HEK293 (cell line): Measurements from ENCODE around the gene SNX33.

Source experiments
- CTCF ChIA-PET: fragments of 350-600 bp; formaldehyde crosslinking; extraction: SDS; loops from one replicate; lab custom pipeline; 2021; ENCODE audit warnings: antibody characterized with exemption; lab: Yijun Ruan, JAX
- POLR2A ChIA-PET: fragments of 300-600 bp; formaldehyde crosslinking; extraction: SDS; loops from one replicate; lab custom pipeline; 2020; ENCODE audit warnings: antibody characterized with exemption, inconsistent platforms; lab: Yijun Ruan, JAX
- H3K27ac ChIP-seq: fragments of 200-500 bp; sonication (Bioruptor generic); 2 replicates; pipeline ENCODE4 v1.5.1; 2014; ENCODE audit warnings: low read depth, low read length, control low read depth, inconsistent platforms; ENCODE audit errors: extremely low read depth
- H3K36me3 ChIP-seq, 2 experiments: fragments of 200-500 bp in 1 of 2; sonication (Bioruptor generic) in 1 of 2; 1 replicate in 1 of 2; 2 replicates in 1 of 2; pipeline ENCODE4 v1.5.1; 2014 to 2017; ENCODE audit warnings: inconsistent platforms in 2 of 2, low read length in 2 of 2; ENCODE audit not compliant: control insufficient read depth in 2 of 2, insufficient read depth in 1 of 2
- H3K4me1 ChIP-seq: fragments of 200-500 bp; sonication (Bioruptor generic); 2 replicates; pipeline ENCODE4 v1.5.1; 2014; ENCODE audit warnings: mild to moderate bottlenecking, low read length, inconsistent platforms; ENCODE audit not compliant: control insufficient read depth, insufficient read depth
- H3K4me3 ChIP-seq: 2 replicates; pipeline ENCODE4 v1.5.1; 2011; ENCODE audit warnings: low read depth, mild to moderate bottlenecking, control low read depth, low read length, moderate library complexity
- H3K9me3 ChIP-seq: fragments of 200-500 bp; sonication (Bioruptor generic); 2 replicates; pipeline ENCODE4 v1.5.1; 2014; ENCODE audit warnings: low read depth, low read length, inconsistent platforms; ENCODE audit not compliant: control insufficient read depth, insufficient read depth
- GLIS2 ChIP-seq: fragments of 450-650 bp; formaldehyde crosslinking; IDR thresholded peaks from 2 replicates; pipeline ENCODE4 v1.5.1; 2016; ENCODE audit warnings: missing biosample characterization, missing genetic modification characterization
- KLF16 ChIP-seq: fragments of 450-650 bp; formaldehyde crosslinking; IDR thresholded peaks from 2 replicates; pipeline ENCODE4 v1.5.1; 2017; ENCODE audit warnings: missing biosample characterization, missing genetic modification characterization
- MEIS1 ChIP-seq: sonication (generic); formaldehyde crosslinking; IDR thresholded peaks from 2 replicates; pipeline ENCODE4 v1.8.1; 2022; ENCODE audit warnings: missing genetic modification reagents, mild to moderate bottlenecking, borderline replicate concordance
- MYNN ChIP-seq: fragments of 450-650 bp; formaldehyde crosslinking; IDR thresholded peaks from 2 replicates; pipeline ENCODE4 v1.5.1; 2016; ENCODE audit warnings: missing biosample characterization, missing genetic modification characterization, borderline replicate concordance
- PRDM1 ChIP-seq: fragments of 450-650 bp; formaldehyde crosslinking; IDR thresholded peaks from 2 replicates; pipeline ENCODE4; 2016; ENCODE audit warnings: missing biosample characterization, missing genetic modification characterization
- PRDM6 ChIP-seq: fragments of 450-650 bp; formaldehyde crosslinking; IDR thresholded peaks from 2 replicates; pipeline ENCODE4 v1.5.1; 2017; ENCODE audit warnings: missing biosample characterization, missing genetic modification characterization
- SP3 ChIP-seq: fragments of 450-650 bp; formaldehyde crosslinking; IDR thresholded peaks from 2 replicates; pipeline ENCODE4 v1.5.1; 2016; ENCODE audit warnings: missing biosample characterization, missing genetic modification characterization
- SP7 ChIP-seq: fragments of 450-650 bp; formaldehyde crosslinking; IDR thresholded peaks from 2 replicates; pipeline ENCODE4 v1.5.1; 2016; ENCODE audit warnings: missing biosample characterization, missing genetic modification characterization
- ZNF146 ChIP-seq: fragments of 450-650 bp; formaldehyde crosslinking; IDR thresholded peaks from 2 replicates; pipeline ENCODE4 v1.5.1; 2016; ENCODE audit warnings: missing biosample characterization, missing genetic modification characterization
- ZNF174 ChIP-seq: fragments of 450-650 bp; formaldehyde crosslinking; IDR thresholded peaks from 2 replicates; pipeline ENCODE4 v1.5.0; 2017; ENCODE audit warnings: missing biosample characterization, mild to moderate bottlenecking, missing genetic modification characterization
- ZNF211 ChIP-seq: fragments of 450-650 bp; formaldehyde crosslinking; IDR thresholded peaks from 2 replicates; pipeline ENCODE4 v1.5.1; 2016; ENCODE audit warnings: low read depth, missing biosample characterization, missing genetic modification characterization
- ZNF239 ChIP-seq: fragments of 450-650 bp; formaldehyde crosslinking; IDR thresholded peaks from 2 replicates; pipeline ENCODE4 v1.5.1; 2016; ENCODE audit warnings: missing biosample characterization, missing genetic modification characterization
- ZNF341 ChIP-seq: fragments of 450-650 bp; formaldehyde crosslinking; IDR thresholded peaks from 2 replicates; pipeline ENCODE4; 2016; ENCODE audit warnings: low read depth, missing biosample characterization, missing genetic modification characterization
- ZNF37A ChIP-seq: fragments of 450-650 bp; IDR thresholded peaks from 2 replicates; pipeline ENCODE4 v1.5.1; 2018; ENCODE audit warnings: missing biosample characterization, missing genetic modification characterization
- ZNF416 ChIP-seq: fragments of 450-650 bp; formaldehyde crosslinking; IDR thresholded peaks from 2 replicates; pipeline ENCODE4 v1.5.1; 2016; ENCODE audit warnings: missing biosample characterization, missing genetic modification characterization
- ZNF473 ChIP-seq: fragments of 450-650 bp; formaldehyde crosslinking; IDR thresholded peaks from 2 replicates; pipeline ENCODE4 v1.5.1; 2017; ENCODE audit warnings: missing biosample characterization, missing genetic modification characterization
- ZNF48 ChIP-seq: fragments of 450-650 bp; formaldehyde crosslinking; IDR thresholded peaks from 2 replicates; pipeline ENCODE4 v1.5.1; 2016; ENCODE audit warnings: missing biosample characterization, missing genetic modification characterization
- ZNF571 ChIP-seq: fragments of 450-650 bp; formaldehyde crosslinking; IDR thresholded peaks from 2 replicates; pipeline ENCODE4 v1.5.0; 2017; ENCODE audit warnings: missing biosample characterization, missing genetic modification characterization
- ZNF585B ChIP-seq: fragments of 450-650 bp; formaldehyde crosslinking; IDR thresholded peaks from 2 replicates; pipeline ENCODE4 v1.5.1; 2016; ENCODE audit warnings: missing biosample characterization, missing genetic modification characterization
- ZNF624 ChIP-seq: fragments of 450-650 bp; formaldehyde crosslinking; IDR thresholded peaks from 2 replicates; pipeline ENCODE4 v1.5.1; 2017; ENCODE audit warnings: missing biosample characterization, missing genetic modification characterization
- ZNF664 ChIP-seq: fragments of 450-650 bp; formaldehyde crosslinking; IDR thresholded peaks from 2 replicates; pipeline ENCODE4 v1.5.1; 2016; ENCODE audit warnings: missing biosample characterization, missing genetic modification characterization
- ZNF692 ChIP-seq: fragments of 450-650 bp; formaldehyde crosslinking; IDR thresholded peaks from 2 replicates; pipeline ENCODE4 v1.5.1; 2016; ENCODE audit warnings: missing biosample characterization, missing genetic modification characterization
- ZNF704 ChIP-seq: fragments of 450-650 bp; formaldehyde crosslinking; IDR thresholded peaks from 2 replicates; pipeline ENCODE4 v1.5.1; 2016; ENCODE audit warnings: missing biosample characterization, missing genetic modification characterization
- ZNF76 ChIP-seq: fragments of 450-650 bp; formaldehyde crosslinking; IDR thresholded peaks from 2 replicates; pipeline ENCODE4; 2016; ENCODE audit warnings: low read depth, missing biosample characterization, missing genetic modification characterization, borderline replicate concordance
- ZNF830 ChIP-seq: fragments of 450-650 bp; IDR thresholded peaks from 2 replicates; pipeline ENCODE4 v1.5.0; 2018; ENCODE audit warnings: missing biosample characterization, missing genetic modification characterization, low read depth, mild to moderate bottlenecking, moderate library complexity
- ZXDB ChIP-seq: fragments of 450-650 bp; formaldehyde crosslinking; IDR thresholded peaks from 2 replicates; pipeline ENCODE4 v1.5.1; 2016; ENCODE audit warnings: missing biosample characterization, missing genetic modification characterization
- TF ChIP-seq, protein P1 (sequence below): fragments of 450-650 bp; formaldehyde crosslinking; conservative IDR thresholded peaks from 2 replicates; pipeline ENCODE4 v1.5.1; 2016; ENCODE audit warnings: low read depth, missing biosample characterization, missing genetic modification characterization

The SNX33 gene

GRCh38 chr15:75654201-75654907, 6.6 kb downstream of the SNX33 start (continued):
- TF ChIP-seq ZNF692 (tag by site-specific recombination) (no peak), MYNN (tag by site-specific recombination) (no peak)

DNA sequence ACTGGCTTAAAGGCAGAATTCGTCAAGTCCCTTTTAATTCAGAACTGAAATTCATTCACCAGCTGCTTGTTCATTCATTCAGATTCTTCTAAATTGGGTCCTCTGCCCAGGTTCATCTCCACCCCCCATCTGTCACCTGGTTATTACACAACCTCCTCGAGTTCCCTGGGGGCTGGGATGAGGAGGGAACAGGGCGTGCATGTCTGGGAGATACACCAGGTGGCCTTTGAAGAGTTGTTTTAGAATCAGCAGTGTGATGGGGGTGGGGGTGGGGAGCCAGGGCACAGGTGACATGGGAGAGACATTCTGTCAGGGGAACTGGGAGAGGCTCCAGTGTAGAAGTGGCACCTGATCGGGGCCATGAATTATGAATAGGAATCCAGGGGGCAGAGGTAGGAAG, 8.2 kb downstream of the SNX33 start:
- TF ChIP-seq ZNF830 (no peak), MEIS1 (CRISPR knock-in tag) (no peak), PRDM1 (tag by site-specific recombination) (no peak), ZNF585B (no peak), ZNF624 (no peak), SP7 (tag by site-specific recombination) (no peak), SP3 (no peak), ZNF48 (tag by site-specific recombination) (no peak), ZXDB (tag by site-specific recombination) (no peak), ZNF174 (tag by site-specific recombination) (no peak), ZNF211 (tag by site-specific recombination) (no peak), ZNF341 (tag by site-specific recombination) (no peak), ZNF571 (no peak), ZNF37A (tag by site-specific recombination) (no peak), ZNF76 (tag by site-specific recombination) (no peak), PRDM6 (tag by site-specific recombination) (no peak), ZNF146 (tag by site-specific recombination) (no peak), ZNF416 (no peak)
- no peak overlapping the region for H3K27ac ChIP-seq
- no peaks in the 10 kb centered on the region for H3K4me1 ChIP-seq
- H3K4me3 ChIP-seq, result no peak overlapping the region
- peaks cover 0 to 9% of the 10 kb centered on the region in 2 experiments; a peak in 1 of 3 replicates for H3K36me3 ChIP-seq
- H3K9me3 ChIP-seq, result no peaks in the 10 kb centered on the region
- POLR2A ChIA-PET, result no interaction called here
- CTCF ChIA-PET, result interaction anchor here (0.7 kb wide), 1 partner anchor 296 kb away, joined by 3 read pairs; no protein-coding TSS in a partner anchor

DNA sequence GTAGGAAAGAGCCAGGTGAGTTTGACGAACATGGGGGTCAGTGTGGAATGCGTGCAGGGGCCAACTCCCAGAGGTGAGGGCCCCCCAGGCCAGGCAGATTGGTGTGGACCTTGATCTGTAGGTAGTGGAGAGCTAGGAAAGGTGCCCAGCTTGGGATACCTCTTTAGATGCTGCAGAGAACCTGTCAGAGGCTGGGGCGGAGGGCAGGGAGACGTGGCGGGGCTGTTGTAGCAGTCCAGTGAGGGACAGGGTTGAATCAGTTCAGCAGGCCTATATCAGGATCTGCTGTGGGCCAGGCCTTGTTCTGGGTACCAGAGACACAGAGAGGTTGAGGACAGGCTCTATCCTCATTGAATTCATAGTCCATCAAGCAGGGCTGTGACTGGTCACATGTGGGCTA, 8.6 kb downstream of the SNX33 start:
- CTCF ChIA-PET, result no interaction called here
- TF ChIP-seq GLIS2 (tag by site-specific recombination) (no peak), ZNF239 (tag by site-specific recombination) (no peak), KLF16 (tag by site-specific recombination) (no peak), ZNF664 (tag by site-specific recombination) (no peak), ZNF704 (tag by site-specific recombination) (no peak), ZNF473 (tag by site-specific recombination) (no peak)
- TF ChIP-seq, protein P1, sequence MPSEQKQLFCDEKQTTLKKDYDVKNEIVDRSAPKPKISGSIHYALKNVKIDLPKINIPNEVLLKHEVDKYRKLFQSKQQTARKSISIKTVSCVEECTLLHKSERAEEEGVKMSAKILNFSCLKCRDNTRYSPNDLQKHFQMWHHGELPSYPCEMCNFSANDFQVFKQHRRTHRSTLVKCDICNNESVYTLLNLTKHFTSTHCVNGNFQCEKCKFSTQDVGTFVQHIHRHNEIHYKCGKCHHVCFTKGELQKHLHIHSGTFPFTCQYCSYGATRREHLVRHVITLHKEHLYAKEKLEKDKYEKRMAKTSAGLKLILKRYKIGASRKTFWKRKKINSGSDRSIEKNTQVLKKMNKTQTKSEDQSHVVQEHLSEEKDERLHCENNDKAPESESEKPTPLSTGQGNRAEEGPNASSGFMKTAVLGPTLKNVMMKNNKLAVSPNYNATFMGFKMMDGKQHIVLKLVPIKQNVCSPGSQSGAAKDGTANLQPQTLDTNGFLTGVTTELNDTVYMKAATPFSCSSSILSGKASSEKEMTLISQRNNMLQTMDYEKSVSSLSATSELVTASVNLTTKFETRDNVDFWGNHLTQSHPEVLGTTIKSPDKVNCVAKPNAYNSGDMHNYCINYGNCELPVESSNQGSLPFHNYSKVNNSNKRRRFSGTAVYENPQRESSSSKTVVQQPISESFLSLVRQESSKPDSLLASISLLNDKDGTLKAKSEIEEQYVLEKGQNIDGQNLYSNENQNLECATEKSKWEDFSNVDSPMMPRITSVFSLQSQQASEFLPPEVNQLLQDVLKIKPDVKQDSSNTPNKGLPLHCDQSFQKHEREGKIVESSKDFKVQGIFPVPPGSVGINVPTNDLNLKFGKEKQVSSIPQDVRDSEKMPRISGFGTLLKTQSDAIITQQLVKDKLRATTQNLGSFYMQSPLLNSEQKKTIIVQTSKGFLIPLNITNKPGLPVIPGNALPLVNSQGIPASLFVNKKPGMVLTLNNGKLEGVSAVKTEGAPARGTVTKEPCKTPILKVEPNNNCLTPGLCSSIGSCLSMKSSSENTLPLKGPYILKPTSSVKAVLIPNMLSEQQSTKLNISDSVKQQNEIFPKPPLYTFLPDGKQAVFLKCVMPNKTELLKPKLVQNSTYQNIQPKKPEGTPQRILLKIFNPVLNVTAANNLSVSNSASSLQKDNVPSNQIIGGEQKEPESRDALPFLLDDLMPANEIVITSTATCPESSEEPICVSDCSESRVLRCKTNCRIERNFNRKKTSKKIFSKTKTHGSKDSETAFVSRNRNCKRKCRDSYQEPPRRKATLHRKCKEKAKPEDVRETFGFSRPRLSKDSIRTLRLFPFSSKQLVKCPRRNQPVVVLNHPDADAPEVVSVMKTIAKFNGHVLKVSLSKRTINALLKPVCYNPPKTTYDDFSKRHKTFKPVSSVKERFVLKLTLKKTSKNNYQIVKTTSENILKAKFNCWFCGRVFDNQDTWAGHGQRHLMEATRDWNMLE (tag by site-specific recombination), result no peak

More for the DNA sequence above, 8.6 kb downstream of the SNX33 start:
- H3K9me3 ChIP-seq, result no peaks in the 10 kb centered on the region
- POLR2A ChIA-PET, result no interaction called here
- H3K4me3 ChIP-seq, result no peak overlapping the region
- H3K4me1 ChIP-seq, result no peaks in the 10 kb centered on the region
- peaks cover 0 to 9% of the 10 kb centered on the region in 2 experiments; a peak in 1 of 3 replicates for H3K36me3 ChIP-seq
- no peak overlapping the region for H3K27ac ChIP-seq
